ENCODE results near the gene ZCCHC9.
"Not testable (repeated sequence)": the region's sequence is repeated elsewhere in the genome, so short reads cannot be mapped to it uniquely, and the experiment has no call there.

ZCCHC9 gene

GRCh38 chr5:81308836-81309235 lies 7.4 kb downstream of the ZCCHC9 start:
- DNase-seq (ENCODE audit: low read depth) = no peak

DNA sequence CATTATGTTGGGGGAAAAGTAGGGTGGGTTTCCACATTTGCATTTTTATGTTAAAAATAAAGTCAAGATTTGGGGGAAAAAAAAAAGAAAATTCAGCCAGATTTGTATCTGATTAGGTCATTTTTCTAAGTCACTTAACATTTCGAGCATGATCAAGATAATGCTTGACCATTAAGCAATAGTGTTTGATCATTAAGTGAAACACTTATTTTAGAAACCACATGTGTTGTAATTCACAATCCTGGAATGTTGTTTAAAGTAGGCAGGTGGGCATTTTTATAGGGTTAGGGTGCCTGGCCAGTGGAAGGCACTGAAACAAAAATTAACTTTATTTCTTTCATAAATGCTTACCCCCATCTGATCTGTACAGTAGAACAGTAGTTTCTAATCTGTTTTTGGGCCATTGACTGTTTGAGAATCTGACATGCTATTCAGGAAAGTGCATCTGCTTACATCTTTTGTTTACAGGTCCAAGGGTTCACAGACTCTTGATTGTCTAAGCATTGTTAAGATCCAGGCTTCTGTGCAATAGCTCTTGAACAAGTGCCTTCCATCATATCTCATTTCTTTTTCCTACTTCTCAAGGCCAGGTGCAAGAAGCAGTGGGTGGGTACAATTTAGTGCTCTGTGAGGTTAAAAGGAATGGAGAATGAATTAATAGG lies 9.1 kb downstream of the ZCCHC9 start:
- no peak for DNase-seq (ENCODE audit: low read depth)

DNA sequence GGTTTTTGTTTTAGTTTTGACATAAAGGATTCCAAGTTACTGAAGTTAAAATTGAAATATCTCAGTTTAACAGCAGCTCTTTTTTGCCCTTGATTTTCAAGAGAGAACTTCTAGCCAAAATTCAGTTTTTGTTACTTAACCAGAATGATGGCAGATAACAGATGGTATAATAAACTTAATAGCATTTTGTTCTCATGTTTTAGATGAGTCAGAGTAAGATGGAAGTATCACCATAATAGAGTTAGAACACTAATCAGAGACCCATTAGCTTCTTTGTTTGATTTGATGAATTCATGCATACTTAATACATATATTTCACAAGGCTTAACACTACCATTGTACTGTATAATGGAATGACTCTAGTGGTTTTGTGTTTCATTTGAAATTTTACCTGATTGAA lies 11.9 kb downstream of the ZCCHC9 start:
- DNase-seq (ENCODE audit: low read depth) = no peak

GRCh38 chr5:81313686-81314085 lies 12.3 kb downstream of the ZCCHC9 start:
- no peak for DNase-seq (ENCODE audit: low read depth)

GRCh38 chr5:81314581-81314980 lies 13.2 kb downstream of the ZCCHC9 start:
- DNase-seq (ENCODE audit: low read depth) = no peak

DNA sequence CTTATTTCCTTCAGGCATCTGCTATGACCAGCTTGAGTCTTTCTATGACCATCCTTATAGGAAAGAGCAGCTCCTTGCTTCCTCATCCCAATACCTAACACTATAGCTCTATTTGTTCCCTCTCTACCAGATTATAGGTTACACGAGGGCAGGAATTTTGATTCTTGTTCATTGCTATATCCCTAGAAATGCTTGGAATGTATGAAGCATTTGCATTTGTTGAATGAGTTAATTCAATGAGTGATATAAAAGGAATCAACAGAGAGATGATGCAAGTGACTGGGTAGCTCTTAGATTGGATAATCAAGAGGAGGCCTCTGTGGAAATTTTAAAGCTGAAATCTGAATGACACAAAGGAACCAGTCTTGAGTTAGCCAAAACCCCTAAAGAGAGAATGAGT lies 13.9 kb downstream of the ZCCHC9 start:
- no peak for DNase-seq (ENCODE audit: low read depth)

DNA sequence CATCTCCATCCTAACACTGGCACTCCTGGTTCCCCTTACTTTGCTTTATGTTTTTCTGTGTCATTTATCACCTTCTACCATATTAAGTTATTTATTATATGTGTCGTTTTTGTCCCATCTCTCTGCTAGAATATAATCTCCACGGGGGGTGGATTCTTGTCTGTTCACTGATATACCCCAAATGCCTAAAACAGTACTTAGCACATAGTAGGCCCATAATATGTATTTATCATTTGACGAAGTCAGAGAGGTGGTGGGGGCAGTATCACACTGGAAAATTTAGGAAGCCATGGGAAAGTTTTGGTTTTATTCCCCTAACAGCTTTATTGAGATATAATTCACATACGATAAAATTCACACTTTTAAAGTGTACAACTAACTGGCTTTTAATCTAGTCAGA lies 14.4 kb downstream of the ZCCHC9 start:
- no peak for DNase-seq (ENCODE audit: low read depth)

DNA sequence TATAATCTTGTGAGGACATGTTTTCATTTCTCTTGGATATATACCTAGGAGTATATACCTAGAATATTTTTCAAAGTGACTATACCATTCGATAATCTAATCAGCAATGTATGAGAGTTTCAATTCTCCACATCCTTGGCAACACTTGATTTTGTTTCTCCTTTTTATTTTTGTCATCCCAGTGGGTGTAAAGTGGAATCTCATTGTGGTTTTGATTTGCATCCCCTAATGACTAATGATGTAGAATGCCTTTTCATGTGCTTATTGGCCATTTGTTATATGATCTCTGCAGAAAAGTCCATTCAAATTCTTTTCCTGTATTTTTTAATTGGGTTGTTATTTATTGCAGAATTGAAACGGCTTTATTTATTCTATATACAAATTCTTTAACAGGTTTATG lies 15.2 kb downstream of the ZCCHC9 start:
- no peak for DNase-seq (ENCODE audit: low read depth)

DNA sequence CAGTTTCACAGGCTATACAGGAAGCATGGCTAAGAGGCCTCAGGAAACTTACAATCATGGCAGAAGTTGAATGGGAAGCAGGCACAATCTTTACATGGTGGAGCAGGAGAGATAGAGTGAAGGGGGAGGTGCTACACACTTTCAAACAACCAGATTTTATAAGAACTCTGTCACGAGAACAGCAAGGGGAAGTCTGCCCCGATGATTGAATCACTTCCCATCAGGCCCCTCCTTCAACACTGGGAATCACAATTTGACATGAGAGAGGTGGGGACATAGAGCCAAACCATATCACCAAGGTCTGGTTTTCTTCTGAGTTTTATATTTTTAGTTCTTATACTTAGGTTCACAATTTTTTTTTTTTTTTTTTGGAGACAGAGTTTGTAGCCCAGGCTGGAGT lies 16.1 kb downstream of the ZCCHC9 start:
- no peak for DNase-seq (ENCODE audit: low read depth)

DNA sequence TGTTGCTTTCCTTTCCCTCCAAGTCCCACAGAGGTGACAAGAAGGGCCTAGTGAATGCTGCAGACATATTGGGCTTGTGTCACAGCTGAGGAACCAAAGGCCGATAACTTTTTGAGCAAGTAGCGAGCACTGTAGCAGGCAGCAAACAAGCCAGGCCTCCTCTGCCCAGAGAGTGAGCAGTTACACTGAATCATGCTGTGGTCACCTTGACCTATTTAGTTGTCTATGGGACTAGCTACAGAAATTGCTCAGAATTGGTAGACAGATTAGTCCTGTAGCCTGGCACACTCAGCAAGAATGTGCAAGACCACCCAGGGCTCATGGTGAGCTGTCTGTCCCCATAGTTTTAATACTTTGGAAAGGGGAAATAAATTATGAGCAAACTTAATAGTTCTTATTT lies 25.2 kb downstream of the ZCCHC9 start:
- no peak for DNase-seq (ENCODE audit: low read depth)

- DNase-seq (ENCODE audit: low read depth) = no peak
Observed at GRCh38 chr5:81334304-81335061, 33.1 kb downstream of the ZCCHC9 start.

- DNase-seq (ENCODE audit: low read depth) = no peak
Observed at GRCh38 chr5:81335946-81336345, 34.6 kb downstream of the ZCCHC9 start.

- DNase-seq (ENCODE audit: low read depth) = no peak
Observed at GRCh38 chr5:81336556-81336955, 35.2 kb downstream of the ZCCHC9 start.

GRCh38 chr5:81337803-81338202 lies 36.4 kb downstream of the ZCCHC9 start:
- DNase-seq (ENCODE audit: low read depth) = no peak

DNA sequence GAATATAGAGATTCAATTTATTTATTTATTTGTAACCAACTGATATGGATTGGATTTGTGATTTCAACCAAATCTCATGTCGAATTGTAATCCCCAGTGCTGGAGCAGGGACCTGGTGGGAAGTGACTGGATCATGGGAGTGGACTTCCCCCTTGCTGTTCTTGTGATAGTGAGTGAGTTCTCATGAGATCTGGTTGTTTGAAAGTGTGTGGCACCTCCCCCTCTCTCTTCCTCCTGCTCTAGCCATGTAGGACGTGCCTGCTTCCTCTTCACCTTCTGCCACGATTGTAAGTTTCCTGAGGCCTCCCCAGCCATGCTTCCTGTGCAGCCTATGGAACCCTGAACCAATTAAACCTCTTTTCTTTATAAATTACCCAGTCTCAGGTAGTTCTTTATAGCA lies 36.8 kb downstream of the ZCCHC9 start:
- DNase-seq (ENCODE audit: low read depth) = not testable (repeated sequence)

GRCh38 chr5:81344736-81345135 lies 43.3 kb downstream of the ZCCHC9 start:
- no peak for DNase-seq (ENCODE audit: low read depth)

DNA sequence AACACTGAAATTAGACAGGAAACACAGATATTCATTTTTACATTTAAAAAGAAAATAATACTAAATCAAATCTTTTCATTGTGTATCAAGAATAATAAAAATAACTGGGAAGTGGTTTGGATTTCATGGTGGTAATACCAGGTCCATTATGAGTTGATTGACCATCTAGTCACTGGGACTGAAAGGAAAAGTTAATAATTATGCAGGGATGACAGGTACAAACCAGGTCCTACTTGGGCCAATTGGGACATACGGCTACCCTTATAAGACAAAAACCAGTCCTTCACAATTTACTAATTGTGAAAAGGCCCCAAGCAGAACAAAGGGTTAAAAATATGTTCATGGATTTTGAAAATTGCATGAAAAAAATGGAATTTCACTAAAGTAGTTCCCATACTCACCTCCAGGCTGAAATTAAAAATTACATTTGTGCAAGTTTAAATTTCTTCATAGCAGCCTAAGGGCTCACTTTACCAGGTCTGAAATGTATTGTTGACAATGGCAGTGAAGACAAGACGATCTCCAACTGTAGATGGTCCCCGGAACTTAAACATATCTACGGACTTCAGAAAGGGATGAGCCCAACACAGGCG lies 44.1 kb downstream of the ZCCHC9 start:
- DNase-seq (ENCODE audit: low read depth) = no peak

- no peak for DNase-seq (ENCODE audit: low read depth)
Observed at GRCh38 chr5:81349161-81349560, 47.8 kb downstream of the ZCCHC9 start.

DNA sequence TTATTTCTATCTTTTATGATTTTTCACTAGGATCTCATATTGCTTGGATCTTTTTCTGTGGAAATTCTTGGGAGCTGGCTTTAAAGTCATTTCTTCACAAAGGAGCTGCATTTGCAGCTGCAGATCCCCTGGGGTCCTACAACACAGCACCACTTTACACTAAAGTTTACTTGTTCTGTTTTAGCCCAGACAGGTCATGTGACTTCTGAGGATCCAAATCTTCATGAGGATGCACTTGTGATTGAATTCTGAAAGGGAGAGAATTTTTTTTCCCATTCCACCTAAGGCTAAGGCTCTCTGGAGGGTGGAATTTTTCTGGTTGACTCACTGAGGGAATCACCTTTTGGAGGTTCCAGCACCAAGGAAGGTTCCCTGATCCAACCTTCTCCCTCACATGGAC lies 49.1 kb downstream of the ZCCHC9 start:
- DNase-seq (ENCODE audit: low read depth) = no peak

- DNase-seq (ENCODE audit: low read depth) = no peak
Observed at GRCh38 chr5:81353189-81353588, 51.8 kb downstream of the ZCCHC9 start.

DNA sequence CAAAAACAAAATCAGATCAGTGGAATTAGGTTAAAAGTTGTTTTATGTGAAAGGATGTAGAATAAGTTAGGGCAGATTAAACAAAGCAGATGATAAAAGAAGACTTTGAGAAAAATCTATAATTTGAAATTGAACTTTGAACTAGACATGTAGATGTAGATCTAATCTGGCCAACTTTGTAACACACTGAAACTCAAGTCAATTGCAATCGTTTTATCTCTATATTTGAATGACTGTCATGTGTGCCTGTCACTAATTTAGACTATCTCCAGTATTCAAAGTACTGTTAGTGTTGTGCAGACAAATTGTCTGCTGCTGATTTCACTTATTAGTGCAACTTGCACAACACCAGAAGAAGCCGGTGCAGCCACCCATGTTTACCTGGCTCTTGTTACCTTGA lies 52.7 kb downstream of the ZCCHC9 start:
- DNase-seq (ENCODE audit: low read depth) = no peak

- DNase-seq (ENCODE audit: low read depth) = no peak
Observed at GRCh38 chr5:81355291-81356251, 54.2 kb downstream of the ZCCHC9 start.

Data from activated T-cell treated with anti-CD3 and anti-CD28 coated beads for 1 hour (primary cell).